ENCODE measurements around the gene NAALADL2. TPM values are rescaled to one million over a fixed set of nuclear protein-coding genes. Genes with fewer than 3 reads are reported as not detected.
"Not testable (repeated sequence)": the region's sequence is repeated elsewhere in the genome, so short reads cannot be mapped to it uniquely, and the experiment has no call there.

The NAALADL2 gene
- total RNA-seq, 2 experiments from 2014 or later = 0.48 TPM; not detected in 1

GRCh38 chr3:175764722-175765121, 905.6 kb downstream of the NAALADL2 start:
- H3K27me3 Mint-ChIP-seq = no peaks in the 10 kb centered on the region
- no peak overlapping the region for H3K27ac Mint-ChIP-seq
- H3K9me3 Mint-ChIP-seq = peaks cover 1% of the 10 kb centered on the region
- no peak overlapping the region for H3K4me3 Mint-ChIP-seq
- no peak for DNase-seq
- no peaks in the 10 kb centered on the region for H3K36me3 Mint-ChIP-seq
- H3K4me1 Mint-ChIP-seq = no peaks in the 10 kb centered on the region

GRCh38 chr3:175770426-175770825, 911.3 kb downstream of the NAALADL2 start:
- Mint-ChIP-seq H3K27ac (no peak overlapping the region), H3K36me3 (no peaks in the 10 kb centered on the region), H3K9me3 (peaks cover 2% of the 10 kb centered on the region), H3K27me3 (no peaks in the 10 kb centered on the region), H3K4me3 (no peak overlapping the region), H3K4me1 (no peaks in the 10 kb centered on the region)
- DNase-seq = no peak

GRCh38 chr3:175777495-175777894, 918.4 kb downstream of the NAALADL2 start:
- Mint-ChIP-seq H3K9me3 (peaks cover 1% of the 10 kb centered on the region), H3K36me3 (no peaks in the 10 kb centered on the region), H3K4me3 (no peak overlapping the region), H3K4me1 (no peaks in the 10 kb centered on the region), H3K27ac (no peak overlapping the region), H3K27me3 (no peaks in the 10 kb centered on the region)
- no peak for DNase-seq

GRCh38 chr3:175777965-175778364, 918.8 kb downstream of the NAALADL2 start:
- Mint-ChIP-seq H3K27me3 (no peaks in the 10 kb centered on the region), H3K27ac (no peak overlapping the region)
- DNase-seq = no peak

GRCh38 chr3:175778994-175779393, 919.9 kb downstream of the NAALADL2 start:
- no peak for DNase-seq
- no peaks in the 10 kb centered on the region for H3K4me1 Mint-ChIP-seq
- no peaks in the 10 kb centered on the region for H3K27me3 Mint-ChIP-seq
- no peaks in the 10 kb centered on the region for H3K36me3 Mint-ChIP-seq
- H3K9me3 Mint-ChIP-seq = peaks cover 1% of the 10 kb centered on the region
- H3K4me3 Mint-ChIP-seq = no peak overlapping the region
- no peak overlapping the region for H3K27ac Mint-ChIP-seq

More at GRCh38 chr3:175777965-175778364, 918.8 kb downstream of the NAALADL2 start:
- H3K36me3 Mint-ChIP-seq = no peaks in the 10 kb centered on the region
- no peak overlapping the region for H3K4me3 Mint-ChIP-seq
- H3K9me3 Mint-ChIP-seq = peaks cover 1% of the 10 kb centered on the region
- H3K4me1 Mint-ChIP-seq = no peaks in the 10 kb centered on the region

- not testable (repeated sequence) for DNase-seq, H3K27ac Mint-ChIP-seq, H3K27me3 Mint-ChIP-seq, H3K4me1 Mint-ChIP-seq, H3K4me3 Mint-ChIP-seq, H3K9me3 Mint-ChIP-seq, H3K36me3 Mint-ChIP-seq
These were observed 928.0 kb downstream of the NAALADL2 start for GRCh38 chr3:175787109-175787508.

- DNase-seq = no peak
- Mint-ChIP-seq H3K9me3 (peaks cover 1% of the 10 kb centered on the region), H3K27me3 (no peaks in the 10 kb centered on the region), H3K4me3 (no peak overlapping the region), H3K27ac (no peak overlapping the region), H3K4me1 (no peaks in the 10 kb centered on the region), H3K36me3 (no peaks in the 10 kb centered on the region)
These were observed 933.1 kb downstream of the NAALADL2 start for GRCh38 chr3:175792245-175792644.

- Mint-ChIP-seq H3K27ac (no peak overlapping the region), H3K36me3 (no peaks in the 10 kb centered on the region), H3K4me3 (no peak overlapping the region), H3K9me3 (no peaks in the 10 kb centered on the region), H3K4me1 (no peaks in the 10 kb centered on the region), H3K27me3 (no peaks in the 10 kb centered on the region)
- no peak for DNase-seq
These were observed 939.2 kb downstream of the NAALADL2 start for GRCh38 chr3:175798326-175798725.

- no peaks in the 10 kb centered on the region for H3K9me3 Mint-ChIP-seq
- H3K4me3 Mint-ChIP-seq = no peak overlapping the region
- H3K27ac Mint-ChIP-seq = no peak overlapping the region
- H3K27me3 Mint-ChIP-seq = no peaks in the 10 kb centered on the region
- DNase-seq = no peak
- H3K4me1 Mint-ChIP-seq = no peaks in the 10 kb centered on the region
- no peaks in the 10 kb centered on the region for H3K36me3 Mint-ChIP-seq
These were observed 946.7 kb downstream of the NAALADL2 start for GRCh38 chr3:175805825-175806224.

GRCh38 chr3:175807175-175807574, 948.0 kb downstream of the NAALADL2 start:
- DNase-seq = no peak
- Mint-ChIP-seq H3K27me3 (no peaks in the 10 kb centered on the region), H3K4me1 (no peaks in the 10 kb centered on the region), H3K36me3 (no peaks in the 10 kb centered on the region), H3K27ac (no peak overlapping the region), H3K9me3 (no peaks in the 10 kb centered on the region), H3K4me3 (no peak overlapping the region)

GRCh38 chr3:175818811-175819464, 959.8 kb downstream of the NAALADL2 start:
- Mint-ChIP-seq H3K36me3 (no peaks in the 10 kb centered on the region), H3K9me3 (peaks cover 19% of the 10 kb centered on the region), H3K27ac (no peak overlapping the region), H3K4me1 (no peaks in the 10 kb centered on the region), H3K27me3 (no peaks in the 10 kb centered on the region), H3K4me3 (no peak overlapping the region)
- DNase-seq = no peak

- H3K9me3 Mint-ChIP-seq = peaks cover 15% of the 10 kb centered on the region
- H3K36me3 Mint-ChIP-seq, H3K4me1 Mint-ChIP-seq, DNase-seq, H3K4me3 Mint-ChIP-seq, H3K27ac Mint-ChIP-seq, H3K27me3 Mint-ChIP-seq: not testable (repeated sequence)
These were observed 963.8 kb downstream of the NAALADL2 start for GRCh38 chr3:175822766-175823491.

GRCh38 chr3:175825016-175825580, 966.0 kb downstream of the NAALADL2 start:
- H3K36me3 Mint-ChIP-seq = not testable (repeated sequence)

GRCh38 chr3:175826759-175827158, 967.6 kb downstream of the NAALADL2 start:
- Mint-ChIP-seq H3K4me1 (no peaks in the 10 kb centered on the region), H3K36me3 (no peaks in the 10 kb centered on the region), H3K27me3 (no peaks in the 10 kb centered on the region), H3K4me3 (no peak overlapping the region), H3K9me3 (peaks cover 2% of the 10 kb centered on the region), H3K27ac (no peak overlapping the region)
- DNase-seq = no peak

More at GRCh38 chr3:175825016-175825580, 966.0 kb downstream of the NAALADL2 start:
- not testable (repeated sequence) for H3K4me3 Mint-ChIP-seq, H3K9me3 Mint-ChIP-seq, H3K27ac Mint-ChIP-seq, DNase-seq, H3K4me1 Mint-ChIP-seq, H3K27me3 Mint-ChIP-seq

- not testable (repeated sequence) for H3K4me3 Mint-ChIP-seq, H3K27ac Mint-ChIP-seq, H3K27me3 Mint-ChIP-seq, DNase-seq, H3K4me1 Mint-ChIP-seq, H3K9me3 Mint-ChIP-seq, H3K36me3 Mint-ChIP-seq
These were observed 970.7 kb downstream of the NAALADL2 start for GRCh38 chr3:175829809-175830208.

- not testable (repeated sequence) for H3K36me3 Mint-ChIP-seq, DNase-seq, H3K27me3 Mint-ChIP-seq, H3K27ac Mint-ChIP-seq, H3K9me3 Mint-ChIP-seq, H3K4me3 Mint-ChIP-seq, H3K4me1 Mint-ChIP-seq
These were observed 976.6 kb downstream of the NAALADL2 start for GRCh38 chr3:175835763-175836162.

Measured in activated naive CD8-positive, alpha-beta T cell treated with anti-CD3 and anti-CD28 coated beads for 36 hours (primary cell).